T-helper 2 cell treated with Interferon-gamma antibody and Interleukin-4, amounts not matched to agents 100 ng/mL and 5 ng/mL, for 36 hours (primary cell): ENCODE data around the gene APBA2. TPM values are rescaled to one million over a fixed set of nuclear protein-coding genes. Genes with fewer than 3 reads are reported as not detected.

ENCODE experiments used
- intact Hi-C: fragments of 100-400 bp; cut with micrococcal nuclease; formaldehyde crosslinking; loops from one replicate; pipeline ENCODE4 v1.15.1; 2023
- total RNA-seq: library from RNA; stranded (reverse); gene quantifications from 2 replicates; pipeline ENCODE4 v1.2.3, GENCODE V29; 2022

Gene APBA2
- total RNA-seq, 1 donor from 2014 or later = 8.1 TPM

- intact Hi-C loops = no loop called here
These were observed 244.2 kb downstream of the APBA2 start for GRCh38 chr15:29129926-29130325.

- intact Hi-C loops = no loop called here
These were observed 244.7 kb downstream of the APBA2 start for GRCh38 chr15:29130476-29130875.

- intact Hi-C loops = no loop called here
These were observed 245.4 kb downstream of the APBA2 start for GRCh38 chr15:29130951-29131839.

- intact Hi-C loops = no loop called here
These were observed 246.2 kb downstream of the APBA2 start for GRCh38 chr15:29131840-29132420.

GRCh38 chr15:29132735-29133181, 247.0 kb downstream of the APBA2 start:
- intact Hi-C loops = no loop called here

GRCh38 chr15:29133321-29133720, 247.5 kb downstream of the APBA2 start:
- intact Hi-C loops = no loop called here

GRCh38 chr15:29133791-29134190, 248.0 kb downstream of the APBA2 start:
- intact Hi-C loops = no loop called here

- intact Hi-C loops = no loop called here
These were observed 248.5 kb downstream of the APBA2 start for GRCh38 chr15:29134239-29134638.

- intact Hi-C loops = no loop called here
These were observed 249.0 kb downstream of the APBA2 start for GRCh38 chr15:29134641-29135308.

- intact Hi-C loops = no loop called here
These were observed 249.5 kb downstream of the APBA2 start for GRCh38 chr15:29135309-29135657.

- intact Hi-C loops = no loop called here
These were observed 250.2 kb downstream of the APBA2 start for GRCh38 chr15:29135702-29136646.

- intact Hi-C loops = no loop called here
These were observed 252.5 kb downstream of the APBA2 start for GRCh38 chr15:29138260-29138659.

GRCh38 chr15:29139072-29139471, 253.3 kb downstream of the APBA2 start:
- intact Hi-C loops = no loop called here

- intact Hi-C loops = no loop called here
These were observed 254.0 kb downstream of the APBA2 start for GRCh38 chr15:29139540-29140459.

GRCh38 chr15:29140475-29141307, 254.9 kb downstream of the APBA2 start:
- intact Hi-C loops = no loop called here

- intact Hi-C loops = no loop called here
These were observed 255.7 kb downstream of the APBA2 start for GRCh38 chr15:29141308-29142128.

- intact Hi-C loops = no loop called here
These were observed 256.5 kb downstream of the APBA2 start for GRCh38 chr15:29142129-29142747.

GRCh38 chr15:29143293-29143692, 257.5 kb downstream of the APBA2 start:
- intact Hi-C loops = no loop called here
